Inferior parietal cortex (tissue), 1 donor: ENCODE data around the gene FNBP1.

Source experiments
- DNase-seq: peaks from one replicate; pipeline ENCODE4 v3.0.0-alpha.2; 2016; ENCODE audit errors: extremely low spot score

The FNBP1 gene

DNA sequence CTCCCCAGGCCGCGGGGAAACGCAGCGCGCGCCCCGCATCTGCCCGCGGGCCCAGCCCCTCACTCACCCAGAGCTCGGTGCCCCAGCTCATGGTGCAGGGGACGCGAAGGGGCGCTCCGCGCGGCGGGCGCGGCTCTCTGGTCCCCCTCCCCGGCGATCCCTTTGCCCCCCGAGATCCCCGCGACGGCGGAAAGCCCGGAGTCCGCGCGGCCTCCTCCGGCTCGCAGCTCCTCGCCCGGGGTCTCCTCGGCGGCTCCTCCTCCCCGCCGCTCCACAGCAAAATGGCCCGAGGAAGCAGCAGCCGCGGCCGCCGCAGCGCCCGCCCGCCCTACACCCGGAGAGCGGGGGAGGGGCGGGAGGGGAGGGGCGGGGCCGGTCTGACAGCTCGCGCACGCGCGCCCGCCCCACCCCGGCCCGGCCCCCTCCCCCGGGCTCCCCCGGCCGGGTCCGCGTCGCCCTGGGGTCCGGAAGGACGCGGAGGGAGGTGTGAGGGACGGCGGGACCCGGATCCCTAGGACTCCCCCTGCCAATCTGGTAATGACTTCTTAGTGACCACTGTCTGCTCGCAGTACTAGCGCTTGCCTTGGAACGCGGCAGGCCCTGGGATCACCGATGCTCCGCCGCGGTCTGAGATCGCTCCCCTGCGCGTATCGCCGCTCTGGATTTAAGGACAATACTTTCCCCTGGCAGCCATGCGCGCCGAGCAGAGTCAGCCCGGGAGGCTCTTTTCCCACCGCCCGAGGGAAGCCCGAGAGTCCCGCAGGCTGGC is at the start of gene FNBP1:
FNBP1 (minus strand) TSS at position 305 of the 769 bp plus-strand sequence; CDS start at position 91, 214 bp downstream.
- peak; percentile 68 for DNase-seq

DNA sequence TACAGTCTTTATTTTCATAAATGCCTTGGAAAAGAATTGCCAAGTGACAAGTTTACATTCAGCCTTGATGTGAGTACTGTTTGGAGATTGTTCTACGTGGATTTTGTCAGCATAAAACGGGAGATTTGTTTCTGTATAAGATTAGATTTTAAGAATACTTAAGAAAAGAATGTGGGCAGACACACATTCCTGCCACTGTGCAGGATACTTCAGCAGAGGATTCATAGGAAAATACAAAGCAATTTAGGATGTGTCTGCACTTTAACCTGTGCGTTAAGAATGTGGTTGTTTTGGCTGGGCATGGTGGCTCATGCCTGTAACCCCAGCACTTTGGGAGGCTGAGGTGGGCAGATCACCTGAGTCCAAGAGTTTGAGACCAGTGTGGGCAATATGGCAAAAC is 47.9 kb upstream of the FNBP1 start:
- DNase-seq: no peak

DNA sequence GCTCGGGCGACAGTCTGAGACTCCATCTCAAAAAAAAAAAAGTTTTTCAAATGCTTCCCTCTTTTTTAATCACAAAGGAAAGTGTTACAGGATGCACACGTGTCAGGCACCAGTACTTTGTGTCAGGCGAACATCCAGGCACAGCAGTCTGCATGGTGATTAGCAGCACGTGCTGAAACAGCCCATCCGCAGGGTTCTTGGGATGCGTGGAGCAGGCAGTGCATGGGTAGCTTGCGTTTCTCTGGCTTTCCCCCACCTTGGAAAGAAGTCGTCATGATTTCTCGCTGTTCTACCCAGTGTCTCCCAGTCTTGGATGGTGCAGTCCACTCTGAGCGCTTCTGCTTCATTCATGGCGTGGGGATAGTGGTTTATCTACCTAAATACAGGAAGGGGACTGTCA is 46.2 kb upstream of the FNBP1 start:
- DNase-seq: no peak

DNA sequence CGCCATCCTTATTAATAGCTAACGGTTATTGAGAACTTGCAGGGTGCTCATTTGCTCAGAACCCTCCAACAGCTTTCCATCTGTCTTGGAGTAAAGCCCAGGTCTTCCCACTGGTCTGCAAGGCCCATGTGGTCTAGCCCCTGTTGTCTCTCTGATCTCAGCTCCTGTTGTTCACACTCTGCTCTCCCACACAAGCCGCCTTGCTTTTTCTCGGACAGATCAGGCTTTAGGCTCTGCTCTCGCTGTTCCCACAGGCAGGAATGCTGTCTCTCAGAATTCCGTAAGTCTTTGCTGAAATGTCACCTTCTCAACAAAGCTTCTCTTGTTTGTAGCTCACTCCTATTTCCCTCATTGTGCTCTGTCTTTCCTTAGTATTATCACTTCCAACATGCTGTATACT is 45.1 kb upstream of the FNBP1 start:
- DNase-seq: peak; percentile 39

DNA sequence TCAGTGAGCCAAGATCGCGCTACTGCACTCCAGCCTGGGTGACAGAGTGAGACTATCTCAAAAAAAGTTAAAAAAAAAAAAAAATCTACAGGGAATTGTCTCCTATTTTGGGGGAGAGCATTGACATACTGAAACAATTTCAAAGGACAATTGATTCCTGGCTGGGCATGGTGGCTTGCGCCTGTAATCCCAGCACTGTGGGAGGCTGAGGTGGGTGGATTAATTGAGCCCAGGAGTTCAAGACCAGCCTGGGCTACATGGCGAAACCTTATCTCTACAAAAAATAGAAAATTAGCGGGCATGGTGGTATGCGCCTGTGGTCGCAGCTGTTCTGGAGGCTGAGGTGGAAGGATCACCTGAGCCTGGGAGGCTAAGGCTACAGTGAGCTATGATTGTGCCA is 41.3 kb upstream of the FNBP1 start:
- DNase-seq: no peak

DNA sequence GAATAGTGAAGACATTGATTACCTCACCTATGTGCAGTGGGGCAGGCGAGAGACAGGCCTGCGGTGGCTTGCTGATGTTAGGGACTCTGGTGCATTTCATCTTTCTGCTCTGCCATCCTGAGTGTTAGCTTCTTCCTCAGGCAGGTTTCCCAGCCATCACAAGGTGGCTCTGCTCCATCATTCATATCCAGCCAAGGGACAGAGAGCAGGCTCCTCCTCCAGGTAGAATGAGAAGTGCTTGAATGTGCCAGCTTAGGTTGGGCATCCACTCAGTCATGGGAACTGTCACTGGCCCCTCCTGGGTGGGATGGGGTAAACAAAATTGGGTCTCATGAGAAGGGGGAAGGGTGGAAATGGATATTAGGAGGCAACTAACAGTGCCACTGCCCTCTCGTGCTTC is 35.6 kb upstream of the FNBP1 start:
- DNase-seq: peak; percentile 46

DNA sequence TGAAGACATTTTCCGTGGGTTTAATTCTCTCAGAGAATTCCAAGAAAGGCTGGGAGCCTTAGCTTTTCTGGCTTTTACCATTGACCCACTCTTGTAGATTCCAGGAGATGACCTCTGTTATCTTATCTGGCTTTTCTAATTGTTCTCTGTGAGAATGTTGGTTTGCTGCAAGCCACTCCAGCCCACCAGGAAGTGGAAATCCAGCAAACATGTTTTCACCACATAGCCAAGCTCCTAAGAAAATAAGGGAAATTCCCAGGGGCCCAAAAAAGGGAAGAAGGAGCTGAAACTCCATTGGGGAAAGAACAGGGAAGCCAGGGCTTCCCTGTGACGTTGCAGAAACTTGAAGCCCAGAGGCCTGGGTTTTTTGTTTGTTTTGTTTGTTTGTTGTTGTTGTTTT is 30.4 kb upstream of the FNBP1 start:
- no peak for DNase-seq

DNA sequence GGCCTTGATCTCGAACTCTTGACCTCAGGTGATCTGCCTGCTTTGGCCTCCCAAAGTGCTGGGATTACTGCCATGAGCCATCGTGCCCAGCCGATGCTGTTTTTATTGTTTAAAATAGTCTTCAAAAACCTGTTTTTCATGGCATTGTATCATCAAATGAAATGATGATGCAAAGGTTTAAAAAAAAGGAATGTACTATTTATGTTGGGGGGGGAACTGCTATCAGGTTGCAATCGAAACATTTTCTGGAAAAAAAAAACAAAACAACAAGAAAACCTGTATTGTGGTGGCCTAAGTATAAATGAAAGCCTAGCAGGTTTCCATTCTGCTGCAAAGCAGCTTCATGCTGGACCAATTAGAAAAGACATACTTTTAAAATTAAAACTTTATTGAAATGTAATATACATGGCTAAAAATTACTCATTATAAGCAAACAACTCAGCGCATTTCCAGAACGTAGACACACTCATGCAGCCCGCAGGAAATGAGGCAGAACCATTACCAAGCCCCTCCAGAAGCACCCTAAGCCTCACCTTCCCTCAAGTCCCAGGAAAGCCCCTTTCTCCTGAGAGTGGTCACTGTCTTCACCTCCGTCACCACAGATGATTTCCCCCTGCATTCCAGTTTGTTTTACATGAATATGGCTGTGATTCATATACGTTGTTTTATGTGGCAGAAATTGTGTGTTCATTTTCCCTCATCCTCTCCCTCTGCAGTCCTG is 29.7 kb upstream of the FNBP1 start:
- DNase-seq: no peak

DNA sequence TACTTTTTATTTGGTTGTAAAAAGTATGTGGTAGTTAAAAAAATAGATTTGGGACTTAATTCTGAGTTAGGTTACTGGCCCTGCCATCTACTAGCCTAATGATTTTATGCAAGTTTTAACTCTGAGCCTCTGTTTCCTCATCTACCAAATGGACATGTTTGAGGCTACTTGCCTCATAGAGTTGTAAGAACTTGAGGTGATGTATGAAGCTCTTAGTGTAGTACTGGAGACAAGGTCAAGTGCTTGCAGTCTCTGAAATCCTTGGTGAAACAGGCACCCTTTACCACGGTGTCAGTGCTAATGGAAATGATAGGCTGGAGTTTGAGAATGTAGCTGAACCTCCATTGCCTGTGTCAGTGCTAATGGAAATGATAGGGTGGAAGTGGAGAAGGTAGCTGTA is 26.1 kb upstream of the FNBP1 start:
- no peak for DNase-seq

DNA sequence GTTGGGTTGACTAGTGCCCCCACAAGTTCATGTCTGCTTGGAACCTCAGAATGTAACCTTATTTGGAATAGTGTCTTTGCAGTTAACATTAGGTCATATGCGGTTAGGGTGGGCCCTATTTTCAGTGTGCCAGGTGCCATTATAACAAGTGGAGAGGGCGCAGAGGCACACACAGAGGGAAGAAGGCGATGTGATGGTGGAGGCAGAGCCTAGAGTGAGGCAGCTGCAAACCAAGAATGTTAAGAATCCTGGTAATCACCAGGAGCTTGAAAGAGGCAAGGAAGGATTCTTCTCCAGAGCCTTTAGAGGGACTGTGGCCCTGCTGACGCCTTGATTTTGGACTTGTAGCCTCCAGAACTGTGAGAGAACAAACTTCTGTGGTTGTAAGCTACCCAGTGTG is 21.6 kb upstream of the FNBP1 start:
- DNase-seq: no peak

DNA sequence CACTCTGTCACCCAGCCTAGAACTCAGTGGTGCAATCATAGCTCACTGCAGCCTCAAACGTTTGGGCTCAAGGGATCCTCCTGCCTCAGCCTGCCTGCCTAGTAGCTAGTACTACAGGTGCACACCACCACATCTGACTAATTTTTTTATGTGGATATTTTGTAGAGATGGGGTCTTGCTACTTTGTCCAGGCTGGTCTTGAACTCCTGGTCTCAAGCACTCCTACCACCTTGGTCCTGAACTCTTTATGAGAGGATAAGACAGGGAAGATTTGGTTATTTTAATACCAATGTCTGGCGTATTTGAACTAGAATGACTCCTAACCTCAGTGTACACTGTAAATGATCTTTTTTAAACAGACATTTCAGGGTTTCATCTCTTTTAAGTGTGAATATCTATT is 19.8 kb upstream of the FNBP1 start:
- no peak for DNase-seq

DNA sequence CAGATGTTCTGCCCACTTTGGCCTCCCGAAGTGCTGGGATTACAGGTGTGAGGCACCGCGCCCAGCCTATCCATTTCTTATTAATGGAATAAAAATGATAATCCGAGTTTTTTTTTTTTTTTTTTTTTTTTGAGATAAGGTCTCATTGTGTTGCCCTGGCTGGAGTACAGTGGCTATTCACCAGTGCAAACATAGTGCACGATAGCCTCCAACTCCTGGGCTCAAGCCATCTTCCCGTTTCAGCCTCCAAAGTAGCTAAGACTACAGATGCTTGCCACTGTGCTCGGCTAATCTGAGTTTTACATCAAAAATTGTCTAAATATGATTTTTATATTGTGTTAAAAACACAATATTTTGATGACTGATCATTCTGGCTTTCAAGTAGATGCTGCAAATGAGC is 17.3 kb upstream of the FNBP1 start:
- DNase-seq: no peak

DNA sequence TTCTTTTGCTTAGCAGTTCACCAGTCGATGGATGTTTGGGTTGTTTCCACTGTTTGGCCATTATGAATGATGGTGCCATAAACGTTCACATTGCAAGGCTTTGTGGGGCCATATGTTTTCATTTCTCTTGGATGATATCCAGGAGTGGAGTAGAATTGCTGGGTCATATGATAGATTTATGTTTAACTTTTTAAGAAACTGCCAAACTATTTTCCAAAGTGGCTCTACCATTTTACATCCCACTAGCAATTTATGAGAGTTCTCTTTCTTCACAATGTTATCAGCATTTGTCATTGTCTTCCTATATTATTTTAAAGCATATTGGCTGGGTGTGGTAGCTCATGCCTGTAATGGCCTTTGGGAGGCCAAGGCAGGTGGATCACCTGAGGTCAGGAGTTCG is 15.9 kb upstream of the FNBP1 start:
- DNase-seq: no peak

DNA sequence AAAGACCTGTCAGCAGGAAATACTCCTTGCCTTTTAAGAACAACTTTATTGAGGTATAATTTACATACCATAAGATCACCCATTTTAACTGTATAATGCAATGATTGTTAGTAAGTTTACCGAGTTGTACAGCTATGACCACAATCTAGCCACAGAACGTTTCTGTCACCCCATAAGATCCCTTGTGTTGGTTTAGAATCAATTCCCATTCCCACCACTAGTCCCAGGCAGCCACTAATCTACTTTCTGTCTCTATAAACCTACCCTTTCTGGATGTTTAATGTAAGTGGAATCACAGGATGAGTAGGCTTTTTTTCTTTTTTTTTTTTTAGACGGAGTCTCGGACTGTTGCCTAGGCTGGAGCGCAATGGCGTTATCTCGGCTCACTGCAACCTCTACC is 15.2 kb upstream of the FNBP1 start:
- DNase-seq: no peak

DNA sequence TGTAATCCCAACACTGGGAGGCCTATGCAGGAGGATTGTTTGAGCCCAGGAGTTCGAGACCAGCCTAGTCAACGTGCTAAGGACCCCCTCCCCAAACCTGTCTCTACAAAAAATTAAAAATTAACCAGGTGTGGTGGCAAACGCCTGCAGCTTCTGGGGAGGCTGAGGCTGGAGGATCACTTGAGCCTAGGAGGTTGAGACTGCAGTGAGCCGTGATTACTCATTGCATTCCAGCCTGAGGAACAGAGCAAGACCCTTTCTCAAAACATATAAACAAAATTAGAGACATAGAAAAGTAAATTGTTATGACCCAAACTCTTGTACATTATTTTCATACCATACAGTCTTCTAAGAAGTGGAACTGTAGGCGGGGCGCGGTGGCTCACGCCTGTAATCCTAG is 11.8 kb upstream of the FNBP1 start:
- DNase-seq: no peak

DNA sequence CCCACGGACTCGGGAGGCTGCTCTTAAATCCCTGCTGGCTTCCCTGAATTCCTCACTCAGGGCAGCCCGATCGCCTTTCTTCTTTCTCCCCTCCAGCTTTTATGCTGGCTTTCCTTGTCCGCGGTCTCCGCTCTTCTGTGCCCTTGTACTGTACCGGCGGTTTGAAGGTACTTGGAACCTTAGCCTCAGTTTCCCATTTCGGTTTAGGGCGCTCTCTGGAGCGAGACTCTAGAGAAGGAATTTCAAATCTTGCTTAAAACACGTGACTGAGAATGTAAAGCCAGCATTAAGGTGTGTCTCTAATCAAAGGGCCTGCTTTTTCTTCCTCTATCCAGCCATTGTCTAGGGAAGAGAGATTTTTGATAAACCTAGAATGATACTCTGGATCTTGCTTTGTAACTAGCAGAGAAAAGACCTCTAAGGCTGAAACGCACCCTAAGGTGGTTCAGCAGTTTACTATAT is 11.4 kb upstream of the FNBP1 start:
- DNase-seq: no peak

DNA sequence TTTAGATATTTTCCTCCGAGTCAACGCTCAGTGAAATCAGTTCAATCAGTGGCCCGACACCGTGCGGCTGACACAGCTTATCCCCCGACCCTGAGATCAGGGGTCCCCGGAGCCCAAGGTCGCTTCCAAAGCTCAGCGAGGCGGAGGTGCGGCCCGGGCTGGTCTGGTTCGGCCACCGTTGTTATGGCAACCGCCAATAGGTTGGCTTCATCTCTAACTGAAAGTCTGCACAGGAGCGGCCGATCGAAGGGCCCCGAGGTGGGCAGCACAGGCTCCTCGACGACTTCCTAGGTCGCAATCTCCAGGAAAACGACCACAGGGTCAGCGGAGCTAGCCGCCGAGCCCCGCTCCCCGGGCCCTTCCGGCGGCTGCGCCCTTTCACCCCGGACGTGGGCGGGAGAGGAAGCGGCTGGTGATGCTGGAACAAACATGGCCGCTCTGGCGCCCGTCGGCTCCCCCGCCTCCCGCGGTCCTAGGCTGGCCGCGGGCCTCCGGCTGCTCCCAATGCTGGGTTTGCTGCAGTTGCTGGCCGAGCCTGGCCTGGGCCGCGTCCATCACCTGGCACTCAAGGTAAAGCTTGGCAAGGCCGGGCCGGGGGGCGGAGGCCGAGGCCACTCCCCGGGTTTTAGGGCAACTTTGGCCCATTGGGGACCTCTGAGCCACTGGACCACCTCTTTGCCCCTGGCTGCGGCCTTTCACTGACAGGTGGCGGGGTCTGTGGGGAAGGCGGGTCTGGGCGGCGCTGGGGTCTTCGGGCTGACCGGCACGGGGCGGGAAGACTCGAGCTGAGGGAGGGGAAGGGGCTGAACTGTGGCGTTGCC is 10.7 kb upstream of the FNBP1 start, which contains the start of gene GPR107:
GPR107 (plus strand) TSS at position 403 of the 821 bp plus-strand sequence; CDS start at position 430, 27 bp downstream.
- peak; percentile 75 for DNase-seq

DNA sequence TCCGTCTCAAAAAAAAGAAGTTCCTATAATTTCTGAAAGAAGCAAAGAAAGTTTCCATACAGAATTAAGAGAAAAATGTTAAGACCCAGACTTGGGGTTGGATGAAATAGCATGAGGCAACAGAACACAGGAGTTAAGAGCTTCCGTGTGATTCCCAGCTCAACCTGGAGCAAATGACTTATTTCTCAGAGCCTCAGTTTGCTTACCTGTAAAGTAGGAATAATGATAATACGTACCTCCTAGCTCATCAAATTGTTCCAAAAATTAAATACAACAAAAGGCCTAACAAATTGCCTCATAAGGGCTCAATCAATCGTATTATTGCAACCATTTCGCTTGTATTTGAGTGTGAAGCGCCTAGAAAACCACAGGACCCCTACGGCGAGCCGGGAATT is 10.1 kb upstream of the FNBP1 start:
- DNase-seq: no peak

DNA sequence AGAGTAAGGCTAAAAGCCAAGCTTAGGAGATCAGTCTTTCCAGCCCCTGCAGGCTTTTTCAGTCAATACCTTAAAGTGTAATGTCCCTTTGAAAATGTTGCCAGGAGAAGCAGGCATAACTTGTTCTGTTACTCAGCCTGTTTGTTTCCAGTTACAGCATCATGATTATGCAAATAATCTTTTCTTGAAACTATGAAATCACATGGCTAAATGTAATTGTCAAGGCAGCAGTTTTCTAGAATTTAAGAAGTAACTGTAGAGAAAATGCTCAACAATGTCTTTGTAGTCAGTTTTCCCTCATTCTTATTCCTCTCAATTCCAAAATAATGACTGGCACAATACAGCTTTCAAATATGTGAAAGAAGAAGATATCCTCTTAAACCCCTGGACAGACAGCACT is 8.9 kb upstream of the FNBP1 start:
- DNase-seq: no peak

DNA sequence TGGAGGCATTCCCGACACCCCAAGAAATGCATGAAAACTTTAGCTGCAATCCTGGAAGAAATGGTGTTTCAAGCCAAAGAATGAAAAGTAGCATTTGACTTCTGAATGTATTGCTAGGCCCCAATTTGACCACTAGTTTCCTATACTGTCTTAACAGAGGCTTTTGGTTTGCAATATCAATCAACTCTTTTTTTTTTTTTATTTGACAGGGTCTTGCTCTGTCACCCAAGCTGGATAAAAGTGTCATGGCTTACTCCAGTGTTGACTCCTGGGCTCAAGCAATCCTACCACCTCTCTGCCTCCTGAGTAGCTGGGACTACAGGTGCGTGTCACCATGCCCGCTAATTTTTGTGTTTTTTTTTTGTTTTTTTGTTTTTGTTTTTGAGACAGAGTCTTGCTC is 7.5 kb upstream of the FNBP1 start:
- no peak for DNase-seq

DNA sequence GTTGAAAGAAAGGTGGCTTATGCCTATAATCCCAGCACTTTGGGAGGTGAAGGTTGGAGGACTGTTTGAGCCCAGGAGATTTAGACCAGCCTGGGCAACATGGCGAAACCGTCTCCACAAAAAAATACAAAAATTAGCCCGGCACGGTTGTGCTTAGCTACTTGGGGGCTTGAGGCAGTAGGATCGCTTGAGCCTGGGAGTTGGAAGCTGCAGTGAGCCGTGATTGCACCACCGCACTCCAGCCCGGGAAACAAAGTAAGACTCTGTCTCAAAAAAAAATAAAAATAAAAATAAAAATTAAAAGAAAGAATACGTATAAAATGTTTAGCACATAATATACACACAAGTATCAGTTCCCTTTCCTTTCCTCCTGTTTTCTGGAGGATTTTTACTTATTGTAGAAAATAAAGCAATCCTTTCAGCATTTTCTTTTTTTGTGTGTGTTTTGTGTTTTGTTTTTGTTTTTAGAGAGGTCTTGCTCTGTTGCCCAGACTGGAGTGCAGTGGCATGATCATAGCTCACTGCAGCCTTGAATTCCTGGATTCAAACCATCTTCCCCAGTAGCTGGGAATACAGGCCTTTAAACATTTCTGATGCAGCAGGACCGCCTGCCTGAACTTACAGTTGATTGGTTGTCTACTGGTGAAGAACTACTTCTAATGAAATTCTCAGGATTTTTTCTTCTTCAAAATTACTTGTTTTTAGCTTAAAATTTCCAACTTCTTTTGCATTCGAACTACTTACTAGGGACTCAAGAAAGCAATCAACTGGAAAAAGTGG is 6.6 kb upstream of the FNBP1 start:
- DNase-seq: no peak
